ENCODE results near the gene TCF7L2.
A peak's percentile ranks its signal among the peaks of the same experiment; 100 is the strongest.

The TCF7L2 gene

GRCh38 chr10:112991888-112992491 lies 41.9 kb downstream of the TCF7L2 start:
- DNase-seq (ENCODE audit: low read depth in 1 of 2, low spot score in 1 of 2): no peak

- no peak for DNase-seq (ENCODE audit: low read depth in 1 of 2, low spot score in 1 of 2)
Measured at GRCh38 chr10:112996462-112996861, 46.4 kb downstream of the TCF7L2 start.

- no peak for DNase-seq (ENCODE audit: low read depth in 1 of 2, low spot score in 1 of 2)
Measured at GRCh38 chr10:112999102-112999501, 49.1 kb downstream of the TCF7L2 start.

GRCh38 chr10:113000442-113000841 lies 50.4 kb downstream of the TCF7L2 start:
- no peak for DNase-seq (ENCODE audit: low read depth in 1 of 2, low spot score in 1 of 2)

- no peak for DNase-seq (ENCODE audit: low read depth in 1 of 2, low spot score in 1 of 2)
Measured at GRCh38 chr10:113000876-113001598, 51.0 kb downstream of the TCF7L2 start.

- no peak for DNase-seq (ENCODE audit: low read depth in 1 of 2, low spot score in 1 of 2)
Measured at GRCh38 chr10:113001599-113002448, 51.8 kb downstream of the TCF7L2 start.

- DNase-seq (ENCODE audit: low read depth in 1 of 2, low spot score in 1 of 2): no peak
Measured at GRCh38 chr10:113002449-113002777, 52.4 kb downstream of the TCF7L2 start.

- no peak for DNase-seq (ENCODE audit: low read depth in 1 of 2, low spot score in 1 of 2)
Measured at GRCh38 chr10:113003052-113003451, 53.0 kb downstream of the TCF7L2 start.

- DNase-seq (ENCODE audit: low read depth in 1 of 2, low spot score in 1 of 2): no peak
Measured at GRCh38 chr10:113004069-113004618, 54.1 kb downstream of the TCF7L2 start.

- no peak for DNase-seq (ENCODE audit: low read depth in 1 of 2, low spot score in 1 of 2)
Measured at GRCh38 chr10:113005380-113005779, 55.3 kb downstream of the TCF7L2 start.

- no peak for DNase-seq (ENCODE audit: low read depth in 1 of 2, low spot score in 1 of 2)
Measured at GRCh38 chr10:113006656-113007342, 56.8 kb downstream of the TCF7L2 start.

GRCh38 chr10:113007343-113007771 lies 57.3 kb downstream of the TCF7L2 start:
- DNase-seq (ENCODE audit: low read depth in 1 of 2, low spot score in 1 of 2): peak in 1 of 2 donors; percentile 35

GRCh38 chr10:113007821-113008220 lies 57.8 kb downstream of the TCF7L2 start:
- no peak for DNase-seq (ENCODE audit: low read depth in 1 of 2, low spot score in 1 of 2)

- no peak for DNase-seq (ENCODE audit: low read depth in 1 of 2, low spot score in 1 of 2)
Measured at GRCh38 chr10:113011592-113012374, 61.7 kb downstream of the TCF7L2 start.

- no peak for DNase-seq (ENCODE audit: low read depth in 1 of 2, low spot score in 1 of 2)
Measured at GRCh38 chr10:113015201-113015600, 65.2 kb downstream of the TCF7L2 start.

- DNase-seq (ENCODE audit: low read depth in 1 of 2, low spot score in 1 of 2): no peak
Measured at GRCh38 chr10:113017376-113017775, 67.3 kb downstream of the TCF7L2 start.

GRCh38 chr10:113018034-113018433 lies 68.0 kb downstream of the TCF7L2 start:
- no peak for DNase-seq (ENCODE audit: low read depth in 1 of 2, low spot score in 1 of 2)

- no peak for DNase-seq (ENCODE audit: low read depth in 1 of 2, low spot score in 1 of 2)
Measured at GRCh38 chr10:113019096-113019495, 69.0 kb downstream of the TCF7L2 start.

GRCh38 chr10:113019692-113020474 lies 69.8 kb downstream of the TCF7L2 start:
- DNase-seq (ENCODE audit: low read depth in 1 of 2, low spot score in 1 of 2): no peak

GRCh38 chr10:113020475-113020753 lies 70.4 kb downstream of the TCF7L2 start:
- no peak for DNase-seq (ENCODE audit: low read depth in 1 of 2, low spot score in 1 of 2)
